CD4-positive, alpha-beta T cell treated with Interleukin-12 subunit alpha and Interleukin-12 subunit beta, for 1 hour (primary cell): ENCODE measurements around the gene FAM187B.
"Not testable (repeated sequence)": the region's sequence is repeated elsewhere in the genome, so short reads cannot be mapped to it uniquely, and the experiment has no call there.

Experiments used
- DNase-seq: peaks from one replicate; pipeline ENCODE4 v3.0.0-alpha.2; 2020

FAM187B gene

DNA sequence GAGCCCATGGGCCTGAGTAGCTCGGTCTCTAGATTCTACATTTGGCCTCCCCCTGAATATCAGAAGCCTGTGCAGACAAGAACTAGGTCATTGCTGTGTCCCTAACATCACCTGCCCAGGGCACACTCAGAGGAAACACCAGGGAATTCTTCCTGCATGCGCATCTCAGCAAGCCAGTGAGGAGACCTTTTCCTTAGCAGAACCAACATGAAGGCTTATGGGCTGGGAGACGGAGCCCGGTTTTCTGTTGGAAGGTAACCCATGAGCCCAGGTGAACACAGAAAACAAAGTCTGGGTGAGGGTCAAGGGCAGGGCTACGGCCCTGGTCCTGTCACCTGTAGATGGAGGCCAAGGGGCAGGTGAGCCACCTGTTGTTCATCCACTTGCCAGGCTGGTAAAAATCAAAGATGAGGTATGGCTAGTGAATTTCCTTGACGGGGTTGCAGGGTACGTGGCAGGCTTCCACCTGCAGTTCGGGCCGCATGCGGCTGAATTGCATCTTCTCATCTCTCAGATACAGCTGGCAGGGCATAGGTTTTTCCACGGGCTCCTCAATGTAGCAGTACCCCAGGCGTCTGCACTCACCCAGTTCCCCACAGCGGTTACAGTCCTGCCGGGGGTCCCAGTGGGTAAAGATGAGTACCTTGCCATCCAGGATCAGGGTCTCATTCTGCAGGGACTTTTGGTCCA, 3.6 kb upstream of the FAM187B start:
- no peak for DNase-seq

- no peak for DNase-seq
These were observed 1.1 kb upstream of the FAM187B start for GRCh38 chr19:35229601-35230000.

DNA sequence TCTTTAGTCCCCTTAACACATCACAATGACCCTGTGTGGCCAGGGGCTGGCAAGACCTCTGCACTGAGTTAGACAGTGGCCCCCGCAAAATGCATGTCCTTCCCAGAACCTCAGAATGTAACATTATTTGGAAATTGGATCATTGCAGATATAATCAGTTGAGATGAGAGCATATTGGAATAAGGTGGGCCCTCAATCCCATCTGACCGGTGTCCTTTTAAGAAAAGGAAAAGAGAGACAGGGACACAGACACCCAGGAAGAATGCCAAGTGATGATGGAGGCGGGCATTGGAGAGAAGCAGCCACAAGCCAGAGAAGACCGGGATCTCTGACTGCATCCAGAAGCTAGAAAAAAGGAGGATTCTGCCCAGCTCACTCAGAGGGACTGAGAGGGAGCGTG, 1.8 kb downstream of the FAM187B start:
- no peak for DNase-seq

GRCh38 chr19:35225951-35226350, 2.6 kb downstream of the FAM187B start:
- DNase-seq, result no peak

- no peak for DNase-seq
These were observed 3.6 kb downstream of the FAM187B start for GRCh38 chr19:35224681-35225571.

GRCh38 chr19:35223862-35224505, 4.6 kb downstream of the FAM187B start:
- no peak for DNase-seq

GRCh38 chr19:35223084-35223790, 5.3 kb downstream of the FAM187B start:
- no peak for DNase-seq

DNA sequence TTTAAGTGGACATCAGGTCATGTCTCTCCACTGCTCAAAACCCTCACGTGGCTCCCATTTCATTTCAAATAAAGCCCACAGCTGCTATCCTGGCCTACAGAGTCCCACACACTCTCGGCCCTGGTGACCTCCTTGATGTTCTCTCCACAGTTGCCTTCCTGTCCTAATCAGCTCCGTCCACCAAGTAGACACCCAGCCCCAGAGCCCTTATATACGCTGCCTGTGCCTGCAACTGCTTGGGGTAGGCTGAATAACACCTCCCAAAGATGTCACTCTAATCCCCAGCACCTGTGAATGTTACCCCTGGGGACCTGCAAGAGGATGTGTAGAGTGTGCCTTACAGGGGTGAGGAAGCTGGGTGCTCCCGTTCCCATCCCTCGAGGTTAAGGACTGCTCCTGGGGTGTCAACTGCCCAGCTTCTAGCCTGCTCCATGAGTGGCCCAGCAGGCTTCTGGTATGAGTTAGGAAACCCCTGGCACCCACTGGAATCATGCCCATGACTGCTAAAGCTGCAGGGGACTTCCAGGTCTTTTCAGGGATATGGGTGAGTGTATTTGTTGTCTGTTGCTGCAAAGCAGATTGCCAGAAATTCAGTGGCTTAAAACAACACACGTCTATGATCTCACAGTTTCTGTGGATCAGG, 6.0 kb downstream of the FAM187B start:
- DNase-seq, result no peak

DNA sequence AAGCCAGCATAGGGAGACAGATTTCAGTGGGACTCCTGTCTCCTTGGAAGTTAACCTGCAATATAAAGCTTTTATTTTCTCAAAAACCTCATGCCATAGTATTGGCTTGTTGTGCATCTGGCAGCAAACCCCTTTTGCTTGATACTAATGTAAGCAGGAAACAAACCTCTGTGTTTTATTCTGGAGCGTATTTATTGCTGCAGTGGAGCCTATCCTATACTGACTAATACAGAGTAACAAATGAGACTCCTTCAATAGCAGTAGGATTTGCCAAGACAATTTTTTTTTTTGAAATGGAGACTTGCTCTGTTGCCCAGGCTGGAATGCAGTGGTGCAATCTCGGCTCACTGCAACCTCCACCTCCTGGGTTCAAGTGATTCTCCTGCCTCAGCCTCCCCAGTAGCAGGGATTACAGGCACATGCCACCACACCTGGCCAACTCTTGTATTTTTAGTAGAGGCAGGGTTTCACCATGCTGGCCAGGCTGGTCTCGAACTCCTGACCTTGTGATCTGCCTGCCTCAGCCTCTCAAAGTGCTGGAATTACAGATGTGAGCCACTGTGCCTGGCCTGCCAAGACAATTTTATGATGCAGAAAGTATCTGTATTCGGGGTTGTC, 7.5 kb downstream of the FAM187B start:
- not testable (repeated sequence) for DNase-seq

- no peak for DNase-seq
These were observed 8.1 kb downstream of the FAM187B start for GRCh38 chr19:35220315-35220921.

- DNase-seq, result no peak
These were observed 9.5 kb downstream of the FAM187B start for GRCh38 chr19:35219008-35219407.

- DNase-seq, result no peak
These were observed 10.9 kb downstream of the FAM187B start for GRCh38 chr19:35217649-35217990.

GRCh38 chr19:35216833-35217648, 11.5 kb downstream of the FAM187B start:
- peak; percentile 64 for DNase-seq

DNA sequence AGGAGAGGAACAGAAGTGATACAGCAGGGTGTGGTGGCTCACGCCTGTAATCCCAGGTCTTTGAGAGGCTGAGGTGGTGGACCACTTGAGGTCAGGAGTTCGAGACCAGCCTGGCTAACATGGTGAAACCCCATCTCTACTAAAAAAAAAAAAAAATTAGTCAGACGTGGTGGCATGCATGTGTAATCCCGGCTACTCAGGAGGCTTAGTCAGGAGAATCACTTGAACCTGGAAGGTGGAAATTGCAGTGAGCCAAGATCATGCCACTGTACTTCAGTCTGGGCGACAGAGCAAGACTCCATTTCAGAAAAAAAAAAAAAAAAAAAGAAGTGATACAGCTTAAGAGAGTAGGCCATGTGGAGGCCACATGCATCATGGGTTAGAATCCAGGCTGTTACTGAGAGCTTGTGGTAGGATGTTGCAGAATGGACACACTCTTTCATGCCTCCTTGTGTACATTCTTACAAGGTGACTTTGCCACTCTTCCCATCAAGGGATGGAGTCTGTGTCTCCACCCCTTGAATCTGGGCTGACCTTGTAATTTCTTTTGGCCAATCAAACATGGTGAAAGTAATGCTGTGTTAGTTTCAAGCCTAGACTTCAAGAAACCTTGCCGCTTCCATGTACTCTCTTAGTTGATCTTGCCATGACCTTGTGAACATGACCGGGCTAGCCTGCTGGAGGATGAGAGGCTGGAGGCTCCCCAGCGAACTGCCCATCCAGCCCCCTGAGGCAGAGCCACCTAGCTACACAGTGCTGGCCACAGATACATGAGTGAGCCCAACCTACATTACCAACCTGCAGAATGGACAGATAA, 12.3 kb downstream of the FAM187B start:
- DNase-seq, result no peak

- no peak for DNase-seq
These were observed 13.6 kb downstream of the FAM187B start for GRCh38 chr19:35214766-35215422.

DNA sequence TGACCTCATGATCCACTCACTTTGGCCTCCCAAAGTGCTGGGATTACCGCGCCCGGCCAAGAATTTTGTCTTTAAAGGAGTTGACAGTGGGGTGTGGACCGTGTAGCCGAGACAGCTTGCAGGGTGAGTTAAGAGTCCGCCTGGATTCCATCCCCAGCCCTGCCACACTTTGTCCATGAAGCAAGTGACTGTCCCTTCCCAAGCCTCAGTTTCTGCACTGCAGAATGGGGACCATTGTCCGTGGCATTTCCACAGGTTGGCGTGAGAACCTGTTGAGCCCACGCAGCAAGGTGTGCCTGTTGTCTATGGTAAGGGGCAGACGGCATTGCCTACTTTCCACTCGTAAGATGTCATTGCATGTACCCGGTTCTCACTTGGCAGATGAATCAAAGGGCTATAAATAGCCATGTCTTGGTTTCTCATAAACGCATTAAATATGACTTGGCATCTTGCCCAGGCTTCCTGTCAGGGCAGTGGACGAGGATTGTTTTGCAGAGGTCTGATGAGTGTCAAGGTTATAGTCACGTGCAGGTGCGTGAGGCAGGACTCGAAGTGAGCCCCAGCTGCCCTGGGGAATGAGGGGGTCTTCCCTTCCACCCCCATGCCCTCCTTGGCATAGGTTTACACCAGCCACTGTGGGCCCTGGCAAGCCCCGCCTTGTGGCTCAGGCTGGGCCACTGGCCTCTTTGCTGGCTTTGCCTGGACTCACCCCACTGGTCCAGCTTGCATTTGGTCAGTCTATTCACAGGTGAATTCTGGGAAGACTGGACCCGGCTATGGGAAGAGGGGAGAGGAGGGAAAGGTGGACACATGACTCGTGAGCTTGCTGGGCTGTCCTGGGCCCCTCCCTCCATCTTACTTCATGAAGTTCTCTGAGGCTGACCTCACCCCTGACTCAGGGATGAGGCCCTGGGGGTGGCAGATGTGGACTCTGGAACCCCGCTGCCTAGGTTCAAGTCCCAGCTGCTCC, 14.6 kb downstream of the FAM187B start:
- peak; percentile 95 for DNase-seq

DNA sequence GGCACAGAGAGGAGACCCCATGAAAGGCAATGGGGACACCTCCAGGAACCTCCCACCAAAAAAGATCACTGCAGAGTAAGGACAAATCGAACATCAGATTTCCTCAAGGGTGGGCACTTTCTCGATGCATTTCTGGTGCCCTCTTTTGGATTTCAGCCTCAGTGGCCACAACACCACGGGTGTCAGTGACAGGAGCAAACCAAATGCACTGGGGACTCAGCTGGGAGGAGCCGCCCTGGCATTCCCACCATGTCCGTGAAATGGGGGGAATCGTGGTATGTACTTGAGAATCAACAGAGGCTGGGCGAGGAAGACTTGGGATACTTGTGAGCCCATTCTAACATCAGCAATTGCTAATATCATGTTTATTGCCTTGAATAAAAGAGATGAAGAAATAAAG, 16.3 kb downstream of the FAM187B start:
- no peak for DNase-seq
